Measurements from ENCODE around the gene SPAG16.

DNA sequence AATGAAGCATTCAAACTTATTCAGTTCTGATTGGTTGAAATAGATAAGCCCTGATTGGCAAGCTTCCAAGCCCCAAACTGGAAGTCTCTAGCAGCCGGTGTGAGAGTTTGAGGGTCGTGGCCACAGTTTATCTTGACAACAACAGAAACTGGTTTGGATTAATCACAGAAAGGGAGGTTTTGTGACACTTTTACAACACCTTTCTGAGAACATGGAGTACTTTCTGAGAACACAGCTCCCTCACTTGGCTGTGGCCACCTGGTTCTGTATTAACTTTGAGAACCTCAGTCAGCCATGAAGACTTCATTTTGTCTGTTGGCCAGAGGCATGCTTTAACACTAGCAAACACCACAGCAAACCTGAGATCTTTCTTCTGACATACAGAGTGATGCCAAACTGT, 845.9 kb downstream of the SPAG16 start:
- TF ChIP-seq, protein P1, sequence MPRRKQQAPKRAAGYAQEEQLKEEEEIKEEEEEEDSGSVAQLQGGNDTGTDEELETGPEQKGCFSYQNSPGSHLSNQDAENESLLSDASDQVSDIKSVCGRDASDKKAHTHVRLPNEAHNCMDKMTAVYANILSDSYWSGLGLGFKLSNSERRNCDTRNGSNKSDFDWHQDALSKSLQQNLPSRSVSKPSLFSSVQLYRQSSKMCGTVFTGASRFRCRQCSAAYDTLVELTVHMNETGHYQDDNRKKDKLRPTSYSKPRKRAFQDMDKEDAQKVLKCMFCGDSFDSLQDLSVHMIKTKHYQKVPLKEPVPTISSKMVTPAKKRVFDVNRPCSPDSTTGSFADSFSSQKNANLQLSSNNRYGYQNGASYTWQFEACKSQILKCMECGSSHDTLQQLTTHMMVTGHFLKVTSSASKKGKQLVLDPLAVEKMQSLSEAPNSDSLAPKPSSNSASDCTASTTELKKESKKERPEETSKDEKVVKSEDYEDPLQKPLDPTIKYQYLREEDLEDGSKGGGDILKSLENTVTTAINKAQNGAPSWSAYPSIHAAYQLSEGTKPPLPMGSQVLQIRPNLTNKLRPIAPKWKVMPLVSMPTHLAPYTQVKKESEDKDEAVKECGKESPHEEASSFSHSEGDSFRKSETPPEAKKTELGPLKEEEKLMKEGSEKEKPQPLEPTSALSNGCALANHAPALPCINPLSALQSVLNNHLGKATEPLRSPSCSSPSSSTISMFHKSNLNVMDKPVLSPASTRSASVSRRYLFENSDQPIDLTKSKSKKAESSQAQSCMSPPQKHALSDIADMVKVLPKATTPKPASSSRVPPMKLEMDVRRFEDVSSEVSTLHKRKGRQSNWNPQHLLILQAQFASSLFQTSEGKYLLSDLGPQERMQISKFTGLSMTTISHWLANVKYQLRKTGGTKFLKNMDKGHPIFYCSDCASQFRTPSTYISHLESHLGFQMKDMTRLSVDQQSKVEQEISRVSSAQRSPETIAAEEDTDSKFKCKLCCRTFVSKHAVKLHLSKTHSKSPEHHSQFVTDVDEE (CRISPR knock-in tag; IDR thresholded peaks at IDR 0.05): no peak
- TF ChIP-seq ZFP3 (CRISPR knock-in tag; IDR thresholded peaks at IDR 0.05): no peak
- no peak for TF ChIP-seq ESRRG (CRISPR knock-in tag; IDR thresholded peaks at IDR 0.05)
- TF ChIP-seq GLIS3 (CRISPR knock-in tag; IDR thresholded peaks at IDR 0.05): no peak
- TF ChIP-seq, protein P2, sequence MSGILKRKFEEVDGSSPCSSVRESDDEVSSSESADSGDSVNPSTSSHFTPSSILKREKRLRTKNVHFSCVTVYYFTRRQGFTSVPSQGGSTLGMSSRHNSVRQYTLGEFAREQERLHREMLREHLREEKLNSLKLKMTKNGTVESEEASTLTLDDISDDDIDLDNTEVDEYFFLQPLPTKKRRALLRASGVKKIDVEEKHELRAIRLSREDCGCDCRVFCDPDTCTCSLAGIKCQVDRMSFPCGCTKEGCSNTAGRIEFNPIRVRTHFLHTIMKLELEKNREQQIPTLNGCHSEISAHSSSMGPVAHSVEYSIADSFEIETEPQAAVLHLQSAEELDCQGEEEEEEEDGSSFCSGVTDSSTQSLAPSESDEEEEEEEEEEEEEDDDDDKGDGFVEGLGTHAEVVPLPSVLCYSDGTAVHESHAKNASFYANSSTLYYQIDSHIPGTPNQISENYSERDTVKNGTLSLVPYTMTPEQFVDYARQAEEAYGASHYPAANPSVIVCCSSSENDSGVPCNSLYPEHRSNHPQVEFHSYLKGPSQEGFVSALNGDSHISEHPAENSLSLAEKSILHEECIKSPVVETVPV (CRISPR knock-in tag; IDR thresholded peaks at IDR 0.05): no peak
- no peak for TF ChIP-seq RARB (CRISPR knock-in tag; IDR thresholded peaks at IDR 0.05)
- TF ChIP-seq, protein P3, sequence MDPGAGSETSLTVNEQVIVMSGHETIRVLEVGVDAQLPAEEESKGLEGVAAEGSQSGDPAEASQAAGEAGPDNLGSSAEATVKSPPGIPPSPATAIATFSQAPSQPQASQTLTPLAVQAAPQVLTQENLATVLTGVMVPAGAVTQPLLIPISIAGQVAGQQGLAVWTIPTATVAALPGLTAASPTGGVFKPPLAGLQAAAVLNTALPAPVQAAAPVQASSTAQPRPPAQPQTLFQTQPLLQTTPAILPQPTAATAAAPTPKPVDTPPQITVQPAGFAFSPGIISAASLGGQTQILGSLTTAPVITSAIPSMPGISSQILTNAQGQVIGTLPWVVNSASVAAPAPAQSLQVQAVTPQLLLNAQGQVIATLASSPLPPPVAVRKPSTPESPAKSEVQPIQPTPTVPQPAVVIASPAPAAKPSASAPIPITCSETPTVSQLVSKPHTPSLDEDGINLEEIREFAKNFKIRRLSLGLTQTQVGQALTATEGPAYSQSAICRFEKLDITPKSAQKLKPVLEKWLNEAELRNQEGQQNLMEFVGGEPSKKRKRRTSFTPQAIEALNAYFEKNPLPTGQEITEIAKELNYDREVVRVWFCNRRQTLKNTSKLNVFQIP (CRISPR knock-in tag; IDR thresholded peaks at IDR 0.05; ENCODE audit: borderline replicate concordance, low read depth): no peak
